Putamen (tissue), 1 donor: ENCODE measurements around the gene NAALADL1.
A peak's percentile ranks its signal among the peaks of the same experiment; 100 is the strongest.
"Not testable (repeated sequence)": the region's sequence is repeated elsewhere in the genome, so short reads cannot be mapped to it uniquely, and the experiment has no call there.

ENCODE experiments used
- DNase-seq: peaks from one replicate; pipeline ENCODE4 v3.0.0-alpha.2; 2016; ENCODE audit warnings: low spot score

NAALADL1 gene

GRCh38 chr11:65051398-65051858 lies 6.9 kb downstream of the NAALADL1 start:
- DNase-seq = no peak

- DNase-seq = no peak
Measured at GRCh38 chr11:65047581-65048422, 10.6 kb downstream of the NAALADL1 start.

GRCh38 chr11:65045728-65046127 lies 12.6 kb downstream of the NAALADL1 start:
- DNase-seq = no peak

- no peak for DNase-seq
Measured at GRCh38 chr11:65045061-65045460, 13.3 kb downstream of the NAALADL1 start.

- peak; percentile 15 for DNase-seq
Measured at GRCh38 chr11:65043881-65044501, 14.4 kb downstream of the NAALADL1 start.

GRCh38 chr11:65042891-65043290 lies 15.5 kb downstream of the NAALADL1 start:
- no peak for DNase-seq

- DNase-seq = peak; percentile 89
Measured at GRCh38 chr11:65040847-65041622, 17.3 kb downstream of the NAALADL1 start, which contains the start of gene SAC3D1. SAC3D1 (plus strand) TSS chr11:65041210; CDS start chr11:65041293, 83 bp downstream.

GRCh38 chr11:65040520-65040846 lies 17.9 kb downstream of the NAALADL1 start:
- no peak for DNase-seq

- DNase-seq = peak; percentile 50
Measured at GRCh38 chr11:65036931-65037330, 21.4 kb downstream of the NAALADL1 start.

- no peak for DNase-seq
Measured at GRCh38 chr11:65035579-65035978, 22.8 kb downstream of the NAALADL1 start.

- DNase-seq = no peak
Measured at GRCh38 chr11:65034423-65034822, 23.9 kb downstream of the NAALADL1 start.

- no peak for DNase-seq
Measured at GRCh38 chr11:65032216-65032615, 26.1 kb downstream of the NAALADL1 start.

GRCh38 chr11:65027213-65028067 lies 30.9 kb downstream of the NAALADL1 start, which contains the start of gene SNX15:
SNX15 (plus strand) TSS chr11:65027439; CDS start chr11:65027538, 99 bp downstream.
- peak; percentile 95 for DNase-seq

- no peak for DNase-seq
Measured at GRCh38 chr11:65026810-65027209, 31.5 kb downstream of the NAALADL1 start.

GRCh38 chr11:65023502-65023901 lies 34.9 kb downstream of the NAALADL1 start:
- not testable (repeated sequence) for DNase-seq

GRCh38 chr11:65021509-65021908 lies 36.8 kb downstream of the NAALADL1 start:
- DNase-seq = no peak

- no peak for DNase-seq
Measured at GRCh38 chr11:65021003-65021402, 37.4 kb downstream of the NAALADL1 start.

- DNase-seq = no peak
Measured at GRCh38 chr11:65019824-65020223, 38.5 kb downstream of the NAALADL1 start.

- no peak for DNase-seq
Measured at GRCh38 chr11:65017937-65018336, 40.4 kb downstream of the NAALADL1 start.

- DNase-seq = no peak
Measured at GRCh38 chr11:65016705-65017104, 41.6 kb downstream of the NAALADL1 start.

GRCh38 chr11:65014726-65015227 lies 43.6 kb downstream of the NAALADL1 start:
- DNase-seq = no peak
